Stomach (tissue), 4 donors: Measurements from ENCODE around the gene GPRC5B.

Experiments used
- CTCF ChIP-seq, 7 experiments: fragments of 450-650 bp in 4 of 7; fragments of 200-600 bp in 3 of 7; sonication (generic) in 3 of 7; IDR thresholded peaks; one replicate each; pipeline ENCODE4 v1.5.1; 2016 to 2019; ENCODE audit warnings: antibody characterized with exemption in 7 of 7, control low read depth in 2 of 7, mild to moderate bottlenecking in 1 of 7
- POLR2AphosphoS5 ChIP-seq, 3 donors: sonication (generic); formaldehyde crosslinking; IDR thresholded peaks; one replicate each; pipeline ENCODE4 v1.6.1; 2016; ENCODE audit warnings: antibody characterized with exemption in 3 of 3

GRCh38 chr16:19874026-19874425, 10.6 kb downstream of the GPRC5B start:
- TF ChIP-seq CTCF (IDR thresholded peaks at IDR 0.05) = no peak
- no peak for TF ChIP-seq POLR2AphosphoS5 (IDR thresholded peaks at IDR 0.05)
